ENCODE data around the gene UNC119.

DNA sequence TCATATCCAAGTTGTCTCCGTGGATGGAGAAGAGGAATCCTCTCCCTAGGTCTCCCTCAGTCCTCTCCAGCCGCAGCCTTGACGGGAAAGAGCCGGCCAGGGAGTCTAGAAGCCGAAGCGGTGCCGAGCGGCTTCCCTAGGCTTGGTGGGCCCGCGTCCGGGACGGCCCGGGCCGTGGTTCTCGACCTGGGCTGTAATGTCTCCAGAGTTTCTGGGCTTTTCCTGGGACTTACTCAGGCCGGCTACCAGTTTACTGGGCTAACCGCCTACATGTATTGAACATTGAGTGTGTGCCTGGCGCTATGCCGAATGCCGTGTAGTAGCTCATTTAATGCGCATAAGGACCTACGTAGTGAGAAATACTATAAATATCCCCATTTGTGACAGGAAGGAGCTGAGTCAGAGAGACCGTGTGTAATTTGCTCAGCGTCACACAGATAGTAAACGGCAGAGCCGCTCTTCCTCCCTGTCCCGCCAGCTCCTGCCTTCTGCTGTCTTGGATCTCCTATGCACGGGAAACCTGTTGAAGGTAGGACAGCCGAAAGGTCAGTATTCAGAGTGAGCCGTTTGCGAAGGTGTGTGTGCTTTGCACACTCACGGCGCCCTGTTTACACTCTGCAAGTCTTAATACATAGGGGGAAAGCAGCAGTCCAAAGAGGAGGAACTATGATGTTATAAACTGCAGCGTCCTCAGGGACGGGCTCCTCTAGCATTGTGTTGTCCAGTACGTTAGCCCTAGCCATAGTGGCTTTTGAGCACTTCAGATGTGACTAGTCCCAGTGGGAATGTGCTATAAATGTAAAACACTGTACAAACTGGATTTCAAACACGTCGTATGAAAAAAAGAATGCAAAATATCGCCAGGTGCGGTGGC, 47.1 kb upstream of the UNC119 start:
- TF ChIP-seq, protein P1, sequence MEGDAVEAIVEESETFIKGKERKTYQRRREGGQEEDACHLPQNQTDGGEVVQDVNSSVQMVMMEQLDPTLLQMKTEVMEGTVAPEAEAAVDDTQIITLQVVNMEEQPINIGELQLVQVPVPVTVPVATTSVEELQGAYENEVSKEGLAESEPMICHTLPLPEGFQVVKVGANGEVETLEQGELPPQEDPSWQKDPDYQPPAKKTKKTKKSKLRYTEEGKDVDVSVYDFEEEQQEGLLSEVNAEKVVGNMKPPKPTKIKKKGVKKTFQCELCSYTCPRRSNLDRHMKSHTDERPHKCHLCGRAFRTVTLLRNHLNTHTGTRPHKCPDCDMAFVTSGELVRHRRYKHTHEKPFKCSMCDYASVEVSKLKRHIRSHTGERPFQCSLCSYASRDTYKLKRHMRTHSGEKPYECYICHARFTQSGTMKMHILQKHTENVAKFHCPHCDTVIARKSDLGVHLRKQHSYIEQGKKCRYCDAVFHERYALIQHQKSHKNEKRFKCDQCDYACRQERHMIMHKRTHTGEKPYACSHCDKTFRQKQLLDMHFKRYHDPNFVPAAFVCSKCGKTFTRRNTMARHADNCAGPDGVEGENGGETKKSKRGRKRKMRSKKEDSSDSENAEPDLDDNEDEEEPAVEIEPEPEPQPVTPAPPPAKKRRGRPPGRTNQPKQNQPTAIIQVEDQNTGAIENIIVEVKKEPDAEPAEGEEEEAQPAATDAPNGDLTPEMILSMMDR (optimal IDR thresholded peaks at IDR 0.05 in 1 of 3, IDR thresholded peaks at IDR 0.05 in 1 of 3, conservative IDR thresholded peaks at IDR 0.05 in 1 of 3; ENCODE audit: extremely low read depth in 1 of 3, insufficient read depth in 2 of 3, low read length in 3 of 3) = no peak
- no peak for TF ChIP-seq EZH2 (IDR thresholded peaks at IDR 0.05; ENCODE audit: low read length)
